ENCODE results near the gene JAZF1. TPM values are rescaled to one million over a fixed set of nuclear protein-coding genes. Genes with fewer than 3 reads are reported as not detected.

Gene JAZF1
- polyA plus RNA-seq, 1 experiment: 18.0 TPM

- H3K4me3 ChIP-seq (ENCODE audit: low read depth, low read length): no peak overlapping the region
- H3K9me3 ChIP-seq (ENCODE audit: control insufficient read depth, insufficient read depth, low read length): no peaks in the 10 kb centered on the region
- DNase-seq (ENCODE audit: low read depth, low spot score): no peak
- TF ChIP-seq CTCF (IDR thresholded peaks at IDR 0.05; ENCODE audit: low read depth, low read length): no peak
- H3K27ac ChIP-seq (ENCODE audit: low read depth, low read length): no peak overlapping the region
- ChIA-PET POLR2A (no interaction called here), CTCF (interaction anchor here (1.0 kb wide), 1 partner anchor 690 kb away, joined by 3 read pairs; no protein-coding TSS in a partner anchor)
- no peaks in the 10 kb centered on the region for H3K27me3 ChIP-seq (ENCODE audit: control insufficient read depth, insufficient read depth, low read length)
These were observed 294.9 kb downstream of the JAZF1 start for GRCh38 chr7:27885652-27886051.

- no peaks in the 10 kb centered on the region for H3K27me3 ChIP-seq (ENCODE audit: control insufficient read depth, insufficient read depth, low read length)
- DNase-seq (ENCODE audit: low read depth, low spot score): no peak
- ChIA-PET POLR2A (no interaction called here), CTCF (no interaction called here)
- H3K27ac ChIP-seq (ENCODE audit: low read depth, low read length): no peak overlapping the region
- H3K9me3 ChIP-seq (ENCODE audit: control insufficient read depth, insufficient read depth, low read length): no peaks in the 10 kb centered on the region
- TF ChIP-seq CTCF (IDR thresholded peaks at IDR 0.05; ENCODE audit: low read depth, low read length): no peak
- H3K4me3 ChIP-seq (ENCODE audit: low read depth, low read length): no peak overlapping the region
These were observed 296.9 kb downstream of the JAZF1 start for GRCh38 chr7:27883696-27884095.

- H3K9me3 ChIP-seq (ENCODE audit: control insufficient read depth, insufficient read depth, low read length): no peaks in the 10 kb centered on the region
- CTCF ChIA-PET: no interaction called here
- no peak for DNase-seq (ENCODE audit: low read depth, low spot score)
- no peak for TF ChIP-seq CTCF (IDR thresholded peaks at IDR 0.05; ENCODE audit: low read depth, low read length)
- no peaks in the 10 kb centered on the region for H3K27me3 ChIP-seq (ENCODE audit: control insufficient read depth, insufficient read depth, low read length)
- H3K27ac ChIP-seq (ENCODE audit: low read depth, low read length): no peak overlapping the region
- POLR2A ChIA-PET: no interaction called here
- H3K4me3 ChIP-seq (ENCODE audit: low read depth, low read length): no peak overlapping the region
These were observed 303.8 kb downstream of the JAZF1 start for GRCh38 chr7:27876756-27877155.

GRCh38 chr7:27875832-27876231 lies 304.8 kb downstream of the JAZF1 start:
- H3K27ac ChIP-seq (ENCODE audit: low read depth, low read length): no peak overlapping the region
- ChIA-PET CTCF (no interaction called here), POLR2A (no interaction called here)
- DNase-seq (ENCODE audit: low read depth, low spot score): no peak
- no peak overlapping the region for H3K4me3 ChIP-seq (ENCODE audit: low read depth, low read length)
- no peaks in the 10 kb centered on the region for H3K9me3 ChIP-seq (ENCODE audit: control insufficient read depth, insufficient read depth, low read length)
- no peak for TF ChIP-seq CTCF (IDR thresholded peaks at IDR 0.05; ENCODE audit: low read depth, low read length)
- no peaks in the 10 kb centered on the region for H3K27me3 ChIP-seq (ENCODE audit: control insufficient read depth, insufficient read depth, low read length)

GRCh38 chr7:27875061-27875460 lies 305.5 kb downstream of the JAZF1 start:
- Histone ChIP-seq H3K27me3 (ENCODE audit: control insufficient read depth, insufficient read depth, low read length) (no peaks in the 10 kb centered on the region), H3K4me3 (ENCODE audit: low read depth, low read length) (no peak overlapping the region), H3K27ac (ENCODE audit: low read depth, low read length) (no peak overlapping the region), H3K9me3 (ENCODE audit: control insufficient read depth, insufficient read depth, low read length) (no peaks in the 10 kb centered on the region)
- no peak for TF ChIP-seq CTCF (IDR thresholded peaks at IDR 0.05; ENCODE audit: low read depth, low read length)
- DNase-seq (ENCODE audit: low read depth, low spot score): no peak
- ChIA-PET POLR2A (no interaction called here), CTCF (interaction anchor here (0.6 kb wide), 1 partner anchor 14 kb away, joined by 3 read pairs; no protein-coding TSS in a partner anchor)

All from AG04450 (cell line).